Activated naive CD4-positive, alpha-beta T cell treated with anti-CD3 and anti-CD28 coated beads, Interleukin-2, amount 10 ng/mL, durations not matched to agents 5 hours and 36 hours (primary cell): ENCODE results near the gene UBE4B. TPM values are rescaled to one million over a fixed set of nuclear protein-coding genes. Genes with fewer than 3 reads are reported as not detected.

Source experiments
- microRNA-seq: library from miRNA; unstranded; fragments of <30 nt; microRNA quantifications from one replicate; pipeline ENCODE4 v1.2.0, GENCODE V29; 2022; ENCODE audit warnings: borderline microRNAs expressed, borderline replicate concordance
- total RNA-seq, 2 experiments: library from RNA; stranded (reverse); gene quantifications; one replicate each; pipeline ENCODE4 v1.2.3, GENCODE V29; 2021

UBE4B gene
- 10 to 100 TPM; 30.2 to 31.6 TPM for total RNA-seq

GRCh38 chr1:10032590-10033358, at the start of gene UBE4B:
UBE4B (plus strand) TSS chr1:10032958; CDS start chr1:10033671, 713 bp downstream.

DNA sequence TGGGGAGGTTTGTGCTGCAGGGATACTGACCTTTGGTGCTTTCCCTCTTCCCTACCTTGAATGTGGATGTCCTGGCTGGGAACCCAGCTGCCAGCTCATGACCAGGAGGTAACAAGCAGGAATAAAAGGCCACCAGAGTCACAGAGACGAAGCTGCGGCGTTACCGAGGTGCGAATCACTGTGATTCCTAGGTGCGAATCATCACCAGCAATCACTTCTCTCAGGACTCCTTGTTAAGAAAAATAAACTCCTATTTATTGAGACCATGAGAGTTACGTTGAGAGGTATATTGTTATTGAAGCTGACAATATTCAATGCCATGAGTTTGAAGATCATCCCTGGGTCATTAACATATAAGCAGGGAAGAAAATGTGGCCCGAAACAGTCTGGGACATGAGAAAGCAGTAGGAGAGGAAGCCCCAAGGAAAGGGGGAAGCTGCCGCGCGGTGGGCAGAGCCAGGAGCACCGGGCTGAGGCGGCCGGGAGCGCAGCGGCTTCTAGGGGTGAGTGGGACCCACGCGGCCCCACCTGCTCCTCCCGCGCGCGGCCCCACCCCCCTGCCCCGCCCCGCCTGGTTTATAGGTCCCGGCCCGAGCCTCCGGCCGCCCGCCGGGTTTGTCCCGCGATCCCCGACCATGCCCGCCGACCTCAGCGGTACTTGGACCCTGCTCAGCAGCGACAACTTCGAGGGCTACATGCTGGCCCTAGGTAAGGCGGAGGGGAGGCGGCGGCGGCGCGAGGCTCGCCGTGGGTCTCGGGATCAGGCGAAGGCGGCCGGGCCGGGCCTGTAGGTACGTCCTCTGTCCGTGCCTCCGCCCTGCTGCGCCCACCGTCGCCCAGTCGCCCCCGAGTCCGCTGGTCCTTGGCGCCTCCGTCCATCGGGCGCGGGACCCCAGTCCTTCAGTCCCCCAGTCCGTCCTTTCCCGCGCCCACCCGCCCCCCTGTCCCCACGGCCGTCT, 35.9 kb upstream of the UBE4B start, which contains the start of gene RBP7:
TSS of gene RBP7 (plus strand) at position 605 of the 959 bp plus-strand sequence. CDS start at position 636, 31 bp downstream.

GRCh38 chr1:10209905-10210810, 177.4 kb downstream of the UBE4B start, which contains the start of gene KIF1B:
KIF1B (plus strand) TSS chr1:10210570; CDS start chr1:10232329, 21,759 bp downstream.

Small RNAs within 50 kb of the gene (microRNA-seq; reads per million reads assigned to microRNA genes)
- gene MIR1273D, result not detected

Other genes starting within 250 kb of the UBE4B start
- 100 to 1,000 TPM in 1 of 2 experiments, 10 to 100 TPM in 1; 96.0 to 101 TPM for gene CLSTN1, start 209.0 kb upstream of the UBE4B start, total RNA-seq
- 10 to 100 TPM; 11.0 to 11.5 TPM for gene CTNNBIP1, start 122.7 kb upstream of the UBE4B start, total RNA-seq
- 10 to 100 TPM; 27.9 to 28.6 TPM for gene LZIC, start 89.6 kb upstream of the UBE4B start, total RNA-seq
- gene NMNAT1, start 89.5 kb upstream of the UBE4B start, total RNA-seq, result 1 to 10 TPM; 7.1 to 7.5 TPM
- not detected for gene RBP7, start 35.7 kb upstream of the UBE4B start, total RNA-seq
- 10 to 100 TPM; 11.3 to 11.5 TPM for gene KIF1B, start 177.6 kb downstream of the UBE4B start, total RNA-seq